AG09309 (cell line): ENCODE results near the gene NUP93.

ENCODE experiments used
- DNase-seq: peaks from one replicate; pipeline ENCODE4 v3.0.0-alpha.2; 2010; ENCODE audit warnings: low read depth
- H3K4me3 ChIP-seq: 2 replicates; pipeline ENCODE4 v1.5.1; 2011; ENCODE audit warnings: mild to moderate bottlenecking, low read depth, low read length, moderate library complexity; ENCODE audit not compliant: control insufficient read depth
- TF ChIP-seq, protein P1 (sequence below): IDR thresholded peaks from 2 replicates; pipeline ENCODE4 v1.5.1; 2011; ENCODE audit warnings: mild to moderate bottlenecking, low read depth, low read length, inconsistent platforms; ENCODE audit not compliant: insufficient read depth, control insufficient read depth; ENCODE audit errors: missing control alignments

Gene NUP93

DNA sequence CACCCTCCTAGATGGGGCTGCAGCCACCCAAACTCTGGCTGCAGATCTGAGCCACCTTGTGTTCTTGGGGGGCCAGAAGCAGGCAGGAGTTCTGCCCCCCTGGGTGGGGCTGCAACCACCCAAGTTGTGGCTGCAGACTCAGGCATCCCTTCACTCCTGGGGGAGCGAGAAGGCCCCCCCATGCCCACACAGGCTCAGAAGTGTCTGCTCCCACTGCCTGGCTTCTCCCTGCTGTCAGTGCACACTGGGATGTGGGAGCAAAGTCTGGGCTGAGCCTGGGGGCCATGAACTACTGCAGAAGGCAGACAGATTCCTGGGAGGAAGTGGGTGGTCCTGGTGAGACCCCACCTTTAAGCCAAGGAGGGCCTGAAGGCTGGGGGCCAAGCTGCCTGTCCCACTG lies 34.7 kb upstream of the NUP93 start:
- TF ChIP-seq, protein P1, sequence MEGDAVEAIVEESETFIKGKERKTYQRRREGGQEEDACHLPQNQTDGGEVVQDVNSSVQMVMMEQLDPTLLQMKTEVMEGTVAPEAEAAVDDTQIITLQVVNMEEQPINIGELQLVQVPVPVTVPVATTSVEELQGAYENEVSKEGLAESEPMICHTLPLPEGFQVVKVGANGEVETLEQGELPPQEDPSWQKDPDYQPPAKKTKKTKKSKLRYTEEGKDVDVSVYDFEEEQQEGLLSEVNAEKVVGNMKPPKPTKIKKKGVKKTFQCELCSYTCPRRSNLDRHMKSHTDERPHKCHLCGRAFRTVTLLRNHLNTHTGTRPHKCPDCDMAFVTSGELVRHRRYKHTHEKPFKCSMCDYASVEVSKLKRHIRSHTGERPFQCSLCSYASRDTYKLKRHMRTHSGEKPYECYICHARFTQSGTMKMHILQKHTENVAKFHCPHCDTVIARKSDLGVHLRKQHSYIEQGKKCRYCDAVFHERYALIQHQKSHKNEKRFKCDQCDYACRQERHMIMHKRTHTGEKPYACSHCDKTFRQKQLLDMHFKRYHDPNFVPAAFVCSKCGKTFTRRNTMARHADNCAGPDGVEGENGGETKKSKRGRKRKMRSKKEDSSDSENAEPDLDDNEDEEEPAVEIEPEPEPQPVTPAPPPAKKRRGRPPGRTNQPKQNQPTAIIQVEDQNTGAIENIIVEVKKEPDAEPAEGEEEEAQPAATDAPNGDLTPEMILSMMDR = no peak
- H3K4me3 ChIP-seq = no peak overlapping the region
- DNase-seq = no peak

DNA sequence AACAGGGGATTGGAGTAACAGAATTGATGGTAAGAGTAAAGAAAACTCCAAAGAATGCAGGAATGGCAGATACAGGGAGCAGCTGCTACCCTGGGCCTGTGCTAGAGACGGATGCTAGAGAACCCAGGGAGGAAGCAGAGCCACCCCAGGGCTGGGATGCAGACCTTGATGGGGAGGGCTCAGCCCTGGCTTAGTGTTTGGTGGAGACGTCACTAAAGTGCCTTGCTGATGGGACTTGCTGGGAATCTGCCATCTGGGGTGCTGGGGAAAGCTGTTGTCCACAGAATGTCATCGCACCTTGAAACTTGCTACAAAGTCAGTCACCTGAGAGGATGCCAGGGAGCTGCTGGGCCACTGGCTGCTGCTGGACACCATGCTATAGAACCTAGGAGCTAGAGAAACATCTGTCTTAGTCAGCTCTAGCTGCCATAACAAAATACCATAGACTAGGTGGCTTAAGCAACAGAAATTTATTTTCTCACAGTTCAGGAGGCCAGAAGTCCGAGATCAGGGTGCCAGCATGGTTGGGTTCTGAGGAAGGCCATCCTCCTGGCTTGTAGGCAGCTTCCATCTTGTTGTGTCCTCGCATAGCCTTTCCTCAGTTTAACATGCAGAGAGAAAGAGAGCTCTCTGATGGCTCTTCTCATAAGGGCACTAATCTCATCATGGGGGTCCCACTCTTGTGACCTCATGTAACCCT lies 32.3 kb upstream of the NUP93 start:
- H3K4me3 ChIP-seq = no peak overlapping the region
- DNase-seq = no peak
- TF ChIP-seq, protein P1 = no peak

DNA sequence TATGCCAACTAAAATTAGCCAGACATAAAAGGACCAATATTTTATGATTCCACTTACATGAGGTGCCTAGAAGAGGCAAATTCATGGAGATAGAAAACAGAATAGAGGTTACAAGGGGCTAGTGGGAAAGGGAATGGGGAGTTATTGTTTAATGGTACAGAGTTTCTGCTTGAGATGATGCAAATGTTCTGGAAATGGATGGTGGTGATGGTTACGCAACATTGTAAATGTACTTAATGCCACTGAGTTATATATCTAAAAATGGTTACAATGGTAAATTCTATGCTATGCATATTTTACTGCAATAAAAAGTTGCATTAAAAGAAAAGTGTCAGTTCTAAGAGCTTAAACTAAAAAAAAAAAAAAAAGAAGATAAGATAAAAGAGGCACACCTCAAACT lies 29.7 kb upstream of the NUP93 start:
- TF ChIP-seq, protein P1 = no peak
- H3K4me3 ChIP-seq = no peak overlapping the region
- no peak for DNase-seq

DNA sequence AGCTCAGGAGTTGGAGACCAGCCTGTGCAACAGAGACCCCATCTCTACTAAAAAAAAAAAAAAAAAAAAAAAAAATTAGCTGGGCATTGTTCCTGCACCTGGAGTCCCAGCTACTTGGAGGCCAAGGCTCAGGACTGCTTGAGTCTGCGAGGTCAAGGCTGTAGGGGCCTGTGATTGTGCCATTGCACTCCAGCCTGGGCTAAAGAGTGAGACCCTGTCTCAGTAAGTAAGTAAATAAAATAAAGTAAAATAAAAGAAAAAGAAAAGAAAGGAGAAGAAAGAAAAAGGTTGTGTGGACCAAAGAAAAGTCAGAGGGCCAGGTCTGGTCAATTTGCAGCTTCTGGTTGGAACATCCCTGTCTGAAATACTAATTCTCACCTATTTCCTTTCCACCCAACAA lies 29.3 kb upstream of the NUP93 start:
- no peak for DNase-seq
- TF ChIP-seq, protein P1 = no peak
- H3K4me3 ChIP-seq = no peak overlapping the region

DNA sequence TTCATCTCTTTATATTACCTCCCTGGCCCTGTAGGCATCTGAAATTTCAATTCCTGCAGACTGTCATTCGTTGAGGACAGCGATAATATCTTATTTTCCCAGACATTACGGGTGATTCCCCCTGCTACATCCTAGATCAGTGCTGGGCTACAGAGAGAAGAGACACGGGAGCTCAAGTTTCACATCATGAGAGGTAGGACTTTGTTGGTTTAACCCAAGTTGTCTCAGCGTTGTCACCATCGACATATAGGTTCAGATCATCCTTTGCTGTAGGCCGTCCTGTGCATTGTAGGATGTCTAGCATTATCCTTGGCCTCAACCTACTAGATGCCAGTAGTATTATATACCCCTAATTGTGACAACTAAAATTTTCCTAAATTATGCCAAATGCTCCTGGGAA lies 28.4 kb upstream of the NUP93 start:
- DNase-seq = no peak

DNA sequence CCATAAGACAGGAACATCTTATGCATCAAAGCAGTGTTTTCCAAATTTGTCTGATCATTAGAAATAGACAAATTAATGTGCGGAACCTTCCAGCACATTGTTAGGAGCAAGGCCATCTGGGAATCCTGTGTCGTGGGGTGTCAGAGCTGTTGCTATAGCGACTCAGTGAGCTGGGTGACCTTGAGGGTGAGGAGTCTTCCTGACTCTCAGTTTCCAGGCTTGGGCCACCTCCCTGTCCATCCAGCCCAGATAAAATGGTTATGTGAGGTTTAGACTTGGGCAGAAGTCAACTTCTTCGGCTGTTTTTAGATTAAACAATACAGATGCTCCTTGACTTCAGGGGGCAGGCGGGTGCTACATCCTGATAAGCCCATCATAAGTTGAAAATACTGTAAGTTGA lies 27.1 kb upstream of the NUP93 start:
- no peak for DNase-seq
- TF ChIP-seq, protein P1 = no peak
- H3K4me3 ChIP-seq = no peak overlapping the region

More for the DNA sequence above, 28.4 kb upstream of the NUP93 start:
- no peak overlapping the region for H3K4me3 ChIP-seq
- TF ChIP-seq, protein P1 = no peak
